ENCODE results near the gene RASSF1.

GRCh38 chr3:50372349-50372748 lies 31.7 kb upstream of the RASSF1 start:
- no peak for TF ChIP-seq CTCF (conservative IDR thresholded peaks at IDR 0.05)
- TF ChIP-seq ZFX (IDR thresholded peaks at IDR 0.05) = no peak
